Lower leg skin (tissue), 3 donors: ENCODE measurements around the gene NTRK2.

Source experiments
- POLR2A ChIP-seq, 2 donors: fragments of 450-650 bp; IDR thresholded peaks; one replicate each; pipeline ENCODE4 v1.6.1; 2016 to 2017; ENCODE audit warnings: antibody characterized with exemption in 2 of 2, mild to moderate bottlenecking in 1 of 2, moderate library complexity in 1 of 2
- TF ChIP-seq, protein P1 (sequence below), 3 donors: fragments of 450-650 bp; IDR thresholded peaks; one replicate each; pipeline ENCODE4 v1.5.1; 2016; ENCODE audit warnings: antibody characterized with exemption in 3 of 3, mild to moderate bottlenecking in 3 of 3, moderate library complexity in 2 of 3

DNA sequence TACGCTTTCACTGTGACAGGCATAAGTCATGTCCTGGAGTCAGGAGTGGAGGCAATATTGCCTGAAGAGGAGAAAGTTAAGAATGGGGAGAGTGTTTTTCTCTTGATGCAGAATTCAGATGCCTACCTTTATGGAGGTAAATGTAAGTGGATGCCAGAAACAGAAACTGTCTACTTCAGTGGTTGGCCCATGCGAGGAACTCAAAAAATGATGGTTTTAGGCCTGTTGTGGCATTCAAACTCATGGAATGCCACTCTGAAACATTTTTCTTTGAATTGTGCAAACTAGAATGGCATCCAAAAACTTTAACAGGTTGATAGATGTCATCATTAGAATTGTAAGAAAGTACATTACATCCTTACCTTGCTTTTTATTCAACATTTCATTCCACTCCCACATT is 47.7 kb upstream of the NTRK2 start:
- TF ChIP-seq, protein P1, sequence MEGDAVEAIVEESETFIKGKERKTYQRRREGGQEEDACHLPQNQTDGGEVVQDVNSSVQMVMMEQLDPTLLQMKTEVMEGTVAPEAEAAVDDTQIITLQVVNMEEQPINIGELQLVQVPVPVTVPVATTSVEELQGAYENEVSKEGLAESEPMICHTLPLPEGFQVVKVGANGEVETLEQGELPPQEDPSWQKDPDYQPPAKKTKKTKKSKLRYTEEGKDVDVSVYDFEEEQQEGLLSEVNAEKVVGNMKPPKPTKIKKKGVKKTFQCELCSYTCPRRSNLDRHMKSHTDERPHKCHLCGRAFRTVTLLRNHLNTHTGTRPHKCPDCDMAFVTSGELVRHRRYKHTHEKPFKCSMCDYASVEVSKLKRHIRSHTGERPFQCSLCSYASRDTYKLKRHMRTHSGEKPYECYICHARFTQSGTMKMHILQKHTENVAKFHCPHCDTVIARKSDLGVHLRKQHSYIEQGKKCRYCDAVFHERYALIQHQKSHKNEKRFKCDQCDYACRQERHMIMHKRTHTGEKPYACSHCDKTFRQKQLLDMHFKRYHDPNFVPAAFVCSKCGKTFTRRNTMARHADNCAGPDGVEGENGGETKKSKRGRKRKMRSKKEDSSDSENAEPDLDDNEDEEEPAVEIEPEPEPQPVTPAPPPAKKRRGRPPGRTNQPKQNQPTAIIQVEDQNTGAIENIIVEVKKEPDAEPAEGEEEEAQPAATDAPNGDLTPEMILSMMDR (IDR thresholded peaks at IDR 0.05) = no peak
- TF ChIP-seq POLR2A (IDR thresholded peaks at IDR 0.05) = no peak
